OCI-LY3 (cell line): Measurements from ENCODE around the gene IGFBP6.

ENCODE experiments used
- H2AFZ ChIP-seq: fragments of 200-600, 300-600 bp; shearing (Covaris generic); 2 replicates; pipeline ENCODE4 v1.6.0; 2014; ENCODE audit warnings: antibody characterized with exemption, low read depth, low read length
- H3K27ac ChIP-seq: fragments of 200-600, 300-600 bp; sonication (generic); 2 replicates; pipeline ENCODE4 v1.5.1; 2014; ENCODE audit warnings: mild to moderate bottlenecking, low read length, moderate library complexity, mixed read lengths
- H3K27me3 ChIP-seq: fragments of 200-600, 300-600 bp; sonication (generic); 2 replicates; pipeline ENCODE4 v1.6.1; 2014; ENCODE audit warnings: low read depth, low read length, mixed read lengths
- H3K36me3 ChIP-seq: fragments of 200-600, 300-600 bp; sonication (generic); replicated peaks from 2 replicates; pipeline ENCODE3; 2014; ENCODE audit warnings: low read depth, low read length, mixed read lengths
- H3K4me1 ChIP-seq: fragments of 300-600, 200-600 bp; sonication (generic); 2 replicates; pipeline ENCODE4 v1.6.1; 2014; ENCODE audit warnings: low read length, mixed read lengths
- H3K4me2 ChIP-seq: fragments of 200-600, 300-600 bp; sonication (generic); 2 replicates; pipeline ENCODE4 v1.6.1; 2014; ENCODE audit warnings: low read length, mixed read lengths
- H3K4me3 ChIP-seq: fragments of 300-600, 200-600 bp; sonication (generic); 2 replicates; pipeline ENCODE4 v1.5.1; 2014; ENCODE audit warnings: antibody characterized with exemption, mild to moderate bottlenecking, low read length, moderate library complexity
- H3K79me2 ChIP-seq: fragments of 300-600, 200-600 bp; shearing (Covaris generic); 2 replicates; pipeline ENCODE4 v1.6.1; 2014; ENCODE audit warnings: mild to moderate bottlenecking, low read length, mixed read lengths
- H3K9ac ChIP-seq: fragments of 300-600, 200-600 bp; shearing (Covaris generic); 2 replicates; pipeline ENCODE4 v1.6.0; 2014; ENCODE audit warnings: mild to moderate bottlenecking, low read length, moderate library complexity
- H3K9me3 ChIP-seq: fragments of 200-600, 300-600 bp; shearing (Covaris generic); 2 replicates; pipeline ENCODE4 v1.6.1; 2014; ENCODE audit warnings: low read length, mixed read lengths; ENCODE audit not compliant: insufficient read depth
- H4K20me1 ChIP-seq: fragments of 200-600, 300-600 bp; sonication (generic); 2 replicates; pipeline ENCODE4 v1.6.1; 2016; ENCODE audit warnings: low read length, mixed read lengths; ENCODE audit not compliant: insufficient read depth
- EZH2phosphoT487 ChIP-seq: fragments of 200-600 bp; shearing (Covaris generic); IDR thresholded peaks from 2 replicates; pipeline ENCODE4 v1.6.1; 2018; ENCODE audit warnings: antibody characterized with exemption, mixed run types, low read depth
- TF ChIP-seq, protein P1 (sequence below): fragments of 200-600, 300-600 bp; sonication (generic); IDR thresholded peaks from 2 replicates; pipeline ENCODE4 v1.5.1; 2014; ENCODE audit warnings: antibody characterized with exemption, low read length, low read depth

The IGFBP6 gene

DNA sequence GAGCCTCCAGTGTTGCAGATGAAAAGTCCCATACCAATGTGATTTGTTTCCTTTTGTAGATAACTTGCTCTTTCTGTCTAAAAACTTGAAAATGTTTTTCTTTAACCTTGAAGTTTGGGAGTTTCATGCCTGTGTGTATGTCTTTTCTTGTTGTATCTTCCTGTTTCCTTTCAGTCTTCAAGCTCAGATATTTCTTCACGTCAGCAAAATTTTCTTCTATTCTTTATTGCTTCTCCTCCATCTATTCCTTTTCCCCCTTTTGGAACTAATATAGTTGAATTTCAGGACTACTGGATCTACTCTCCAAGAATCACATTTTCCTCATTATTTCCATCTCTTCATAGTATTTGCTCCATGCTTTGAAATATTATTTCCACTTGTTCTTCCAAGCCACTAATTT, 29.7 kb downstream of the IGFBP6 start:
- Histone ChIP-seq H3K27ac (no peak overlapping the region), H3K27me3 (peaks cover 12% of the 10 kb centered on the region)

DNA sequence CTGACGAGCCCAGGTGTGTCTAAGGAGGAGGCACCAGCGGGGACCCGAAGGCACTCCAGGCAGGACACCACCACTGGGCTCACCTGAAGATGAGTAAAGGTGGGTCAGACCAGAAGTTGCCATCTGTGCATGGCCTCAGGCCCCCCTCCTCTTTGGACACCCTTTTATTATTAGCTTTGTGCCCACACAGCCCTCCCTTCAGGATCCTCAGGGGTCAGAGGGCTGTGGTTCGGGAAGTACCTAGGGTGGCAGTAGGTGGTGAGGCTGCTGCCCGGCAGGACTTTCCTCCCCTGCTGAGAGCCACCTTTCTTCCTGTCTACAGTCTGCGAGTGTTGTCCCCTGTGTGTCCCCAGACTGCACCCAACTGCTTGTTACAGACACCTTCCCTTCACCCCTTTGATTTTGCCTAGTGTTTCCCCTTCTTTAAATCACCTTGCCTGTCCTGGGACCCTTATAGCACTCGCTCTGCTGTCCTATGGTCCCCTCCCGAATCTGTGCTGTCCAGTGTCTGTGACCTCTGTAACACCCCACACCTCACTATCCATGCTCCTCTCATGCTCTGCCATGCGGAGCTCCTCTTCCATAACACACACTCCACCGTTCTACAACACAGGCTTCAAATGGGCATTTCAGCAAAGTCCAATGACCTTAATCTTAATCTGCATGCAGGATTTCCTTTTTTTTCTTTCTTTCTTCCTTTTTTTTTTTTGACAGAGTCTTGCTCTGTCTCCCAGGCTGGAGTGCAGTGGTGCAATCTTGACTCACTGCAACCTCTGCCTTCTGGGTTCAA, 31.5 kb downstream of the IGFBP6 start:
- Histone ChIP-seq H3K27me3 (peaks cover 12% of the 10 kb centered on the region), H3K4me3 (no peak overlapping the region), H3K27ac (no peak overlapping the region), H3K4me2 (no peak overlapping the region), H3K36me3 (no peaks in the 10 kb centered on the region), H3K4me1 (no peaks in the 10 kb centered on the region), H3K79me2 (no peaks in the 10 kb centered on the region), H3K9ac (no peak overlapping the region), H3K9me3 (no peaks in the 10 kb centered on the region), H4K20me1 (no peaks in the 10 kb centered on the region), H2AFZ (no peak overlapping the region)
- no peak for TF ChIP-seq EZH2phosphoT487
- TF ChIP-seq, protein P1, sequence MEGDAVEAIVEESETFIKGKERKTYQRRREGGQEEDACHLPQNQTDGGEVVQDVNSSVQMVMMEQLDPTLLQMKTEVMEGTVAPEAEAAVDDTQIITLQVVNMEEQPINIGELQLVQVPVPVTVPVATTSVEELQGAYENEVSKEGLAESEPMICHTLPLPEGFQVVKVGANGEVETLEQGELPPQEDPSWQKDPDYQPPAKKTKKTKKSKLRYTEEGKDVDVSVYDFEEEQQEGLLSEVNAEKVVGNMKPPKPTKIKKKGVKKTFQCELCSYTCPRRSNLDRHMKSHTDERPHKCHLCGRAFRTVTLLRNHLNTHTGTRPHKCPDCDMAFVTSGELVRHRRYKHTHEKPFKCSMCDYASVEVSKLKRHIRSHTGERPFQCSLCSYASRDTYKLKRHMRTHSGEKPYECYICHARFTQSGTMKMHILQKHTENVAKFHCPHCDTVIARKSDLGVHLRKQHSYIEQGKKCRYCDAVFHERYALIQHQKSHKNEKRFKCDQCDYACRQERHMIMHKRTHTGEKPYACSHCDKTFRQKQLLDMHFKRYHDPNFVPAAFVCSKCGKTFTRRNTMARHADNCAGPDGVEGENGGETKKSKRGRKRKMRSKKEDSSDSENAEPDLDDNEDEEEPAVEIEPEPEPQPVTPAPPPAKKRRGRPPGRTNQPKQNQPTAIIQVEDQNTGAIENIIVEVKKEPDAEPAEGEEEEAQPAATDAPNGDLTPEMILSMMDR: no peak

More for the DNA sequence above, 29.7 kb downstream of the IGFBP6 start:
- H4K20me1 ChIP-seq: no peaks in the 10 kb centered on the region
- no peak overlapping the region for H2AFZ ChIP-seq
- H3K9me3 ChIP-seq: no peaks in the 10 kb centered on the region
- H3K4me1 ChIP-seq: no peaks in the 10 kb centered on the region
- no peaks in the 10 kb centered on the region for H3K36me3 ChIP-seq
- no peak overlapping the region for H3K9ac ChIP-seq
- no peak overlapping the region for H3K4me3 ChIP-seq
- no peak overlapping the region for H3K4me2 ChIP-seq
- no peaks in the 10 kb centered on the region for H3K79me2 ChIP-seq
- no peak for TF ChIP-seq EZH2phosphoT487
- TF ChIP-seq, protein P1: no peak

DNA sequence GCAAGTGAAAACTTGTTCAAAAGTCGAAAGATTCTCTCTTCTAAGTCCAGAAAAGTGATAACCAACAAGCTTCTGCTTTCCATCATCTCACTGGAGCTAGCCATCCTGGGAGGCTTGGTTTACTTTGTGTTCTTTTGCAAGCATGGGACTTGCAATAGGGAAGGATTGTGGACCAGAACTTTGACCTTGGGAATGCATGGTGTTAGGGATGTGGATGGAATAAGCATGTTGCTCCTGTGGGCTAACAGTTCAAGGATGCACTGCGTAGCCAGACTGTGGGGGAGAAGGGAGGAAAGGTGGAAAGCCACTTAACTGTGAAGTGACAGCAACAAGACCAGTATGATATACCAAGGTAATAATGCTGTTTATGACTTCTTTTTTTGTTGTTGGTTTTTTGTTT, 34.4 kb downstream of the IGFBP6 start:
- H3K4me1 ChIP-seq: no peaks in the 10 kb centered on the region
- H2AFZ ChIP-seq: no peak overlapping the region
- no peaks in the 10 kb centered on the region for H3K79me2 ChIP-seq
- no peaks in the 10 kb centered on the region for H3K9me3 ChIP-seq
- no peak overlapping the region for H3K27ac ChIP-seq
- H3K4me2 ChIP-seq: no peak overlapping the region
- no peak overlapping the region for H3K9ac ChIP-seq
- no peak overlapping the region for H3K4me3 ChIP-seq
- no peak for TF ChIP-seq EZH2phosphoT487
- TF ChIP-seq, protein P1: no peak
- H3K36me3 ChIP-seq: no peaks in the 10 kb centered on the region
- peaks cover 15% of the 10 kb centered on the region for H3K27me3 ChIP-seq
- H4K20me1 ChIP-seq: no peaks in the 10 kb centered on the region

DNA sequence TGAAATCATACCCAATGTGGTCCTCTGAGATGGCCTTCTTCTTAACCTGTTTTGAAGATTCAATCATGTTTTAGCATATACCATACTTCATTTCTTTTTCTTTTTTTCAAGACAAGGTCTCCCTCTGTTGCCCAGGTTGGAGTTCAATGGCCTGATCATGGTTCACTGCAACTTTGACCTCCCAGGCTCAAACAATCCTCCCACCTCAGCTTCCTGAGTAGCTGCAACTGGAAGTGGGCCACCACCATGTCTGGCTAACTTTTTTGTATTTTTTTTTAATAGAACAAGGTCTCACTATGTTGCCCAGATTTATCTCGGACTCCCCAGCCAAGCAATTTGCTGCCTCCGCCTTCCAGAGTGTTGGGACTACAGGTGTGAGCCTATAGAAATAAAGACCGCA, 36.3 kb downstream of the IGFBP6 start:
- Histone ChIP-seq H3K9me3 (no peaks in the 10 kb centered on the region), H3K27ac (no peak overlapping the region), H3K9ac (no peak overlapping the region), H2AFZ (no peak overlapping the region), H3K79me2 (no peaks in the 10 kb centered on the region), H3K4me1 (no peaks in the 10 kb centered on the region), H3K27me3 (peaks cover 8% of the 10 kb centered on the region), H4K20me1 (no peaks in the 10 kb centered on the region), H3K36me3 (no peaks in the 10 kb centered on the region), H3K4me3 (no peak overlapping the region), H3K4me2 (no peak overlapping the region)
- TF ChIP-seq, protein P1: no peak
- no peak for TF ChIP-seq EZH2phosphoT487
